H1 (cell line): ENCODE data around the gene SOX10.

Source experiments
- CHD1 ChIP-seq: IDR thresholded peaks from 2 replicates; pipeline ENCODE4 v1.6.1; 2012; ENCODE audit warnings: low read depth, low read length, improper control_type of control experiment
- CTCF ChIP-seq, 3 experiments: IDR thresholded peaks; 1 replicate in 2 of 3; 2 replicates in 1 of 3; pipeline versions ENCODE4 v1.5.1 to v1.6.1; 2011; ENCODE audit warnings: low read length in 3 of 3, mild to moderate bottlenecking in 3 of 3, inconsistent platforms in 2 of 3, low read depth in 1 of 3, moderate library complexity in 1 of 3; ENCODE audit not compliant: insufficient read depth in 1 of 3; ENCODE audit errors: control extremely low read depth in 1 of 3
- EZH2 ChIP-seq: fragments of 200-600 bp; sonication (generic); IDR thresholded peaks from 2 replicates; pipeline ENCODE4 v1.7.1; 2012; ENCODE audit warnings: low read depth, mild to moderate bottlenecking, moderate library complexity, low read length, inconsistent platforms; ENCODE audit not compliant: severe bottlenecking
- HDAC6 ChIP-seq: IDR thresholded peaks from one replicate; pipeline ENCODE4 v1.7.1; 2012; ENCODE audit warnings: low read depth, mild to moderate bottlenecking, inconsistent platforms, low read length, moderate library complexity
- POLR2A ChIP-seq, 2 experiments: IDR thresholded peaks; 1 replicate in 1 of 2; 2 replicates in 1 of 2; pipeline ENCODE4 v1.6.1; 2011; ENCODE audit warnings: low read depth in 2 of 2, low read length in 2 of 2, mild to moderate bottlenecking in 2 of 2; ENCODE audit errors: control extremely low read depth in 1 of 2
- SP1 ChIP-seq: IDR thresholded peaks from 2 replicates; pipeline ENCODE4 v1.6.1; 2011; ENCODE audit warnings: low read depth, low read length

DNA sequence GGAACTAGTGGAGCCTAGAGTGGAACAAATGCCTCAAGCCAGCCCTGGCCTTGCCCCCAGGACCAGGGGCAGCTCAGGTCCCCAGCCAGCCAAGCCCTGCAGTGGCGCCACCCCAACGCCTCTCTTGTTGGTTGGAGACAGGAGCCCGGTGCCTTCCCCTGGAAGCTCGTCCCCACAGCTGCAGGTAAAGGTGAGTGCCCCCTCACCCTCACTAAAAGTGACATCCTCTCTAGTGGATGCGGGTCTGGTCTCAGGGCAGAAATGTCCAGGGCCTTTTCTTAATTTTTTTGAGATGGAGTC is 56.8 kb downstream of the SOX10 start:
- no peak for TF ChIP-seq POLR2A (IDR thresholded peaks at IDR 0.05; ENCODE audit: control extremely low read depth in 1 of 2, low read depth in 2 of 2, low read length in 2 of 2)
- TF ChIP-seq HDAC6, result no peak
- no peak for TF ChIP-seq EZH2
- no peak for TF ChIP-seq SP1
- TF ChIP-seq CHD1, result no peak
- no peak for TF ChIP-seq CTCF (IDR thresholded peaks at IDR 0.05; ENCODE audit: control extremely low read depth in 1 of 3, insufficient read depth in 1 of 3, low read depth in 1 of 3, low read length in 3 of 3)
